T1000 (cell line): ENCODE results near the gene STX19.

Experiments
- DNase-seq: peaks from one replicate; lab custom pipeline; 2025; ENCODE audit warnings: mixed read lengths; lab: John Stamatoyannopoulos, UW

Gene STX19

GRCh38 chr3:94026623-94027022 is 1.8 kb downstream of the STX19 start:
- DNase-seq: no peak

- no peak for DNase-seq
Observed at GRCh38 chr3:94024385-94024784, 4.0 kb downstream of the STX19 start.

GRCh38 chr3:94020293-94020692 is 8.1 kb downstream of the STX19 start:
- no peak for DNase-seq

GRCh38 chr3:94019659-94020058 is 8.7 kb downstream of the STX19 start:
- DNase-seq: no peak

- DNase-seq: no peak
Observed at GRCh38 chr3:94015025-94015424, 13.4 kb downstream of the STX19 start.

DNA sequence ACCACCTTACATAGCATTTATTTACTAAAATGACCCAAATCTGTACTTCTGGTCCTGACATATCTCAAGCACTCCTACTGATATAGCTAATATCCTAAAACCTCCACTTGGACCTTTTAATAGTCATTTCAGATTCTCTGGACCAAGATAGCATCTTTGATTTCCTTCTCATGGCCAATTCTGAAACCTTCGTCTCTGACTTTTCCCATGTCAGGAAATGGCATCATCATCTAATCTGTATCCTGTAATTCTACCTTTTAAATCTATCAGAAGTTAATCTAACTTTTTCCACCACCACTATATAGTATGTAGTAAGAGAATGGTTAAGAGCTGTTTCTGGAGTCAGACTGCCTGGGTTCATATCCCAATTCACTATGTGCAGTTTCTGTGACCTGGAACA is 16.2 kb downstream of the STX19 start:
- no peak for DNase-seq

GRCh38 chr3:94011233-94011711 is 17.1 kb downstream of the STX19 start:
- no peak for DNase-seq

DNA sequence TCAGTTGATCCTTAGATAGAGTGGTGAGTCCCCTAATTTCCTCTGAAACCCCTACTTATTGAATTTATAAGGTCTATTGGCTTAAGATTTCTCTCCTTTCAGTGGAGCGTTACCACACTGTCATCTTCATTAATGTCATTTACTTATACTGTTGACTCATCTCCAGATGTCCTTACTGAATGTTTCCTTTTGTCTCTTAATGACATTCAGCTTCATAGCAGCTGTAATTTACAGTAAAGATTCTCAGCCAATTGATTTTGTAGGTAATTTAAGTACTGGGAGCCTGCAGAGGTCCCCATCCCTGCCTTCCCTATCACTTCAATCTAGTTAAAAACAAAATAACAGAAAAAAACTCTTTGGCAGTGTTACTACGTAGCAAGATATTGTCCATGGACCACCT is 18.8 kb downstream of the STX19 start:
- no peak for DNase-seq

DNA sequence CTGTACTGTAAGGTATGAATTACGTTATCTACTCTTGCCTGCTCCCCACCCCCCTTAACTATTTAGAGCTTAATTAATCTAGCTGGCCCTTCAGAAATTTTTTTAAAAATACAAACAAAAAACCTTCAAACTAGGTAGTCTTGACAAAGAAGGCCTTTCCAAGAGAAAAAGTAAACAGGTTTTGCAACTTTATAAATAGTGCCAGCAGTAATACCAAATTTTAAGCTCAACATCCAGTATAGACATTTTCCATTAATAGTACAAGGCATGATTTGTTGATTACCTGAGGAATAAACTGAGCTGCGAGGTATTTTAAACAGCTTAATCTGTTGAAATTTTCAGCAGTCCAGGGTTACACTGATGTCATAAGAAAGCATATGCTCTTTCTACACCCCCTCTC is 20.1 kb downstream of the STX19 start:
- DNase-seq: no peak

GRCh38 chr3:94004301-94004910 is 24.0 kb downstream of the STX19 start:
- DNase-seq: no peak

- DNase-seq: no peak
Observed at GRCh38 chr3:94001827-94002495, 26.4 kb downstream of the STX19 start.

DNA sequence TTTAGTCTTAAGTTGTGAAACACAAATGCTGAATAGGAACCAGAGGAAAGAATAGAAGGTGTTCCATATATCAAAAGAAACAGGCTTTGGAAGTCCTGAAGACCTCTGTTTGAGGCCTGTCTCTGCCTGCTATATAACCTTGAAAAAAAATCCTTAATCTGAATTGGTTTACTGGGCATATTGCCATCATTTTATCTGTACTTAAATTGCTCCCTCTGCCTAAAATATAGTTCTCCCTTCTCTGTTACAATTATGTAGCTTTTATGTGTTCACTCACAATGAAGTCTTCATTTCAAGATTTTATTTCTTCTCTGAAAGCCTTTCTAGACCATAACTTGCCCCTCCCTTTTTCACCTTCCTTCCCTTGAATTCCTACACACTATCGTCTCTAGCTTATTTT is 27.2 kb downstream of the STX19 start:
- DNase-seq: no peak

DNA sequence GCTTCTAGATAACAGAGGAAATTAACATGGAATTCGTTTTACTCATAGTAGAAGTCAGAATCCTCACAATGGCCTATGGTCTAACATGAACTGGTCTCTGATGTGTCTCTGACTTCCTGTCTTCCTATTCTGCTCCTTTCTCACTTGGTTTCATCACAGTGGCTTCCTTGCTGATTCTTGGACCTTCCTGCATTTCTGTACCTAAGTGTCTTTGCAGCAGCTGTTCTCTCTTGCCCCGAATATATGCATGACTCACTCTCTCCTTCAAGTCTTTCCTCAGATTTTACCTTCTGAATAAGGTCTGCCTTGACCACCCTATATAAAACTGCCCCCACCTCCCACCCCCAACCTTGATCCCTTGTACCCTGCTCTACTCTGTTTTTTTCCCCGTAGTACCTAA is 34.3 kb downstream of the STX19 start:
- DNase-seq: no peak

GRCh38 chr3:93992207-93992606 is 36.2 kb downstream of the STX19 start:
- DNase-seq: no peak

- no peak for DNase-seq
Observed at GRCh38 chr3:93991631-93992030, 36.8 kb downstream of the STX19 start.

DNA sequence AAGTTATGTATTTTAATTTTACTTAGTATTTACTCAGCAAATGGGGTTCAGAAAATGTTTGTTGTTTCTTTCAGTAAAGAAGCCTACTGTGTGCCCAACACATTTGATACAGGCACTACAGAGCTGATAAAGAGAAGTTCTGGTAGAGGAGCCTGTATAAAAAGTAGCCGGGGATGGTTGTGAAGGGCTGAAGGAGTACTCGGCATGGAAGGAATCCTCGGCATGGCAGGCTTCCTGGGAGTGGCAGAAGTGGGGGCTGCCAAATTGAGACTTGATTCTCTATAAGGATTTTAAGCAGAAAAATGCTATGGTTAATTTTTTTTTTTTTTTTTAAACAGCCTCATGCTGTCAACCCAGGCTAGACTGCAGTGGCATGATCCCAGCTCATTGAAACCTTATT is 39.2 kb downstream of the STX19 start:
- no peak for DNase-seq

DNA sequence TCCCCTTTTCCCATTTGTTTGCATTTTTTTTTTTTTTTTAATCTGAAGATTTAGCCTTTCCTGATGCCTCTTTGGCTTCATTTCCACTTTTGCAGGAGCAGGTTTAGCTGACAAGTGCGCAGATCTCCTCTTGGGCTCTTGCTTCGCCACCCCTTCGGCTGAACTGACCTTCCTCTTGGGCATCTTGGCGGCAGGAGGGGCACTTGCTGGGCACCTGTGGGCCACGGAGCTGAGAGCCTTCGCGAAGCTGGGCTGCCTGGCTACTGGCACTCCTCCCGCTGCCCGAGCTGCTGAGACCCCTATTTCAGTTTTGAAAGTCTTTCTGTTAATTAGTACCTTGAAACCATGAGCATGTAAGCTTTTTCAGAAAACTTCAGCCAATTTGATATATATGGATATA is 39.6 kb downstream of the STX19 start:
- no peak for DNase-seq

- no peak for DNase-seq
Observed at GRCh38 chr3:93988283-93988682, 40.1 kb downstream of the STX19 start.

DNA sequence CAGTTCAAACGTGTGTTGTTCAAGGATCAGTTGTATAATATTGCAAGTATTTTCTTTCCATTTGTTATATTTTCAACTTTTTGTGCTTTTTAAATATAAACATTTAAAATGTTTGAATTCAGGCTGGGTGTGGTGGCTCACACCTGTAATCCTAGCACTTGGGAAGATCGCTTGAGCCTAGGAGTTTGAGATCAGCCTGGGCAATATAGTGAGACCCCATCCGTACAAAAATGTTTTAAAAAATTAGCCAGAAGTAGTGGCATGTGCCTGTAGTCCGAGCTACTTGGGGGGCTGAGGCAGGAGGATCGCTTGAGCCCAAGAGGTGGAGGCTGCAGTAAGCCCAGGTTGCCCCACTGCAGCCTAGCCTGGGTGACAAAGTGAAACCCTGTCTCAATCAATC is 43.8 kb downstream of the STX19 start:
- DNase-seq: no peak

DNA sequence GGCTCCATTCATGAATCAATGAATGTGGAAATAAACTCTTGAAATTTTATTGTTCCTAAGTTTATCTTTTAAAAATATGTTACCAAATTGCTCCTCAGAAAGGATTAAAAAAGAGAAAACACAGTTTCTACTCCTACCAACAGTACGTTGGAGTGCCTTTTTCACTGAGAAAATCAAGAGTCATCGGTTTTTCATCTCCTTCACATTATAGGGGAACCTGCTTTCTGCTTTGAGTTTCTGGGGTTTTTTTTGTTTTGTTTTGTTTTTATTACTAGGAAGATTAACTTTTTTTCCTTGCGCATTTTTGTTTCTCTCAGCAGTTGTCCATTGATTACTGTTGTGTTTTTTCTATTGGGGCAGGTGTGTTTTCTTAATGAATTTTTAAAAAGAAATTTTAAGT is 45.0 kb downstream of the STX19 start:
- DNase-seq: no peak

- no peak for DNase-seq
Observed at GRCh38 chr3:93981649-93982048, 46.7 kb downstream of the STX19 start.

- peak; percentile 95 for DNase-seq
Observed at GRCh38 chr3:93979850-93980676, 48.3 kb downstream of the STX19 start, which contains the start of gene ARL13B. Gene ARL13B, plus strand, starts transcription at chr3:93980155. Its CDS starts 269 bp downstream, at chr3:93980424.
